ENCODE measurements around the gene HS6ST2.
"Not testable (repeated sequence)": the region's sequence is repeated elsewhere in the genome, so short reads cannot be mapped to it uniquely, and the experiment has no call there.

Gene HS6ST2

DNA sequence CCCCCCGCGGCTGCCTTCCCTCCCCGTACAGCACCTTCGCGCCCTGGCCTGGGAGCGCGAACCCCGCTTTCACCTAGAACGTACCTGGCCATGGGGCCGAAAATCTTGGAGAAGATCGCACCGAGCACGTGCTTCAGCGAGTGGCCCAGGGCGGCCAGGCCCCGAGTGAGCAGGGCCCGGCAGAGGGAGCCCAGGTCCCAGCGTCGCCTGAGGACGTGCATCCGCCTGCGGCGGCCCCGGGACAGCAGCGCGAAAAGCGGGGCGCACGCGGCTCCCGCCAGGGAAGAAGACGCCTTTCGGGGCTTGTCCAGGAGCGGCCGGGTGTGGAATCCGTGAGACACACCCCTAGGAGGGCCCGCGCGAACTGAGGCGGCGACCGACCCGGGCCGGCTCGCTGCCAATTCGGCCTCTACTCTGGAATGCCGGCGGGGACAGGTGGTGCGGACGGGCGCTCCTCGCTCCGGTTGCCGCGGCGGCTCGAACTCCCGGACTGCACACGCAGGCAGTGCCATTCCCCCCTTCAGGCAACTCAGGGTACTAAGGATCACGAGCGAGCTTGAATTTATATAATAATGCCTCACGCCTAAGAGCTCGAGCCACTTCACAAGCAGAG is at the start of gene HS6ST2:
TSS of gene HS6ST2 (minus strand) at position 539 of the 613 bp plus-strand sequence.
- DNase-seq, result no peak

DNA sequence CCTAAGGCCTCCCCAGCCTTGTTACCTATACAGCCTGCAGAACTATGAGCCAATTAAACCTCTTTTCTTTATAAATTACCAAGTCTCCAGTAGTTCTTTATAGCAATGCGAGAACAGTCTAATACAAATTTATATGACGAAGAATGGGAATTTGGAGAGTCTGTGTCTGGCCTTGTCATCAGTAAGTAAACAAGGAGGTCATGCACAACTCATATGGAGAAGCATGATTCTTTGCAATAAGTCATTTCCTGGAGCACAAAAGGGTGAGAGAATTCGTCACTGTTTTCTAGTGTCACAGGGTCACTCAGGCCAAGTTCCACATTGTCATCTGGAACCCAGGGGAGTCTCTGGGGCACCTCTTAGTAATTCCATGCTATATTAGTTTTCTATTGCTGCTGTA is 49.0 kb upstream of the HS6ST2 start:
- no peak for DNase-seq

DNA sequence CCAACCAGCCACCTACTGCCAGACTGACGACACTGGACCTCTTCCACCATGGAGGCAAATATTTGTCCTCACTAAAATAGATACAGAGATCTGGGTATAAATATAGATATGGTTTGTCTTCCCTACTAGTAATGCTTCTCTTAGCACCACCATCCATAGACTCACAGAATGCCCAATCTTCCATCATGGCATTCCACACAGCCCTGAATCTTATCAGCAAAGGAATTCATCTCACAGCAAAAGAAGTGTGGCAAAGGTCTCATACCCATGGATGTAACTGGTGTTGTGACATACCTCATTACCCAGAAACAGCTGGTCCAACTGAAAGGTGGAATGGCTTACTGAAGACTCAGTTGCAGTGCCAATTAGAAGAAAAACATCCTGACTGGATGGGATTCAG is 47.2 kb upstream of the HS6ST2 start:
- DNase-seq, result no peak

DNA sequence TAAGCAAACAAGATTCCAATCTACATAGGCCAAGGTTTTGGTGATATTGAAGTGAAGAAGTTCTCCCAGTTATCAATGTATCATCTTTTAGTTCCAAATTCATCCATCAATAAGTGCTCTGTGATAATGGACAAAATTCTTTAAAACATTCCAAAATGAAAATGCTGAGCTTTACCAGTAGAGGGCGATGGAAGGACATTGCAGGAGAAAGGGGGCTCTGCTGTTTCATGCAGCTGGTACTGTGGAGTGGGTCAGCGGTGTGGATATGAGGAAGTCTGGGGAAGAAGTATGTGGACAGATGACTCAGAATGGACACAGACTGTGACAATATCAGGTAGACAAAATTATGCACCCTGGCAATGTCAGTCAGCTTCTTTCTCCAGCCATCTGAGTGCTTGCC is 46.6 kb upstream of the HS6ST2 start:
- peak in 1 of 56 donors; percentile 0 for DNase-seq

DNA sequence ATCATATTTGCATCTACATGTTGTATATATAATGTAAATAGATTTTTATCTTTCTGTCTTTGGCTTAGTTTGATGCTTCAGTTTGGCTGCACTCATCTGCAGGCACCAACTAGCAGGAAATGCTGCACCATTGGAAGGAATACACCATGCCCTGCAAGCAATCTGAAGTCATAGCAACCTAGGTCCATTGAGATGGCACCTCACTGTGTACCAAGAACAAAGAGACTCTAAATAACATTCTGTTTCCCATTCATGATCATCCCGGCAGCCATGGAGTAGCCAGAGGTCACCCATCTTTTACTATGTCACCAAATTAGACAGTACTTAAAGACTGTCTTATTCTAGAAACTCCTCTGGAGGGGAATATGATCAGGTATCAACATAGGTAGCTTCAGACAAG is 40.8 kb upstream of the HS6ST2 start:
- DNase-seq, result no peak

DNA sequence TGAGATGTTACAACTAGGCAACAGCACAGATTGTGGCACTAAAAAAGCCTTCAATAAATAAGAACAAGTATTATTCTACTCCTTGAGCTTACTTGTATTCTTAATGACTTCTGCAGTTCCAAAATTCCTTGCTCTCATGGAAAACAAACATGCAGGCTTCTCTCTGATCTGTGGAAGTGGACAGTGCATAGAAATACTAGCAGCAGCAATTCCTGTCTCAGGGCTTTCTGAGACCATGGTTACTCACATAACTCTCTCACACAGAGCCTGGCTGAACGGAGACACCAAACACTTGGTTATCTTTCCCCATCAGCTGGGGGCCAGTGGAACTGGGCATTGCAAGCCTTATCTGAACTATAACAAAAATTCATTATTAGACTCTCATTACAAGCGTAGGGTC is 32.4 kb upstream of the HS6ST2 start:
- DNase-seq, result no peak

DNA sequence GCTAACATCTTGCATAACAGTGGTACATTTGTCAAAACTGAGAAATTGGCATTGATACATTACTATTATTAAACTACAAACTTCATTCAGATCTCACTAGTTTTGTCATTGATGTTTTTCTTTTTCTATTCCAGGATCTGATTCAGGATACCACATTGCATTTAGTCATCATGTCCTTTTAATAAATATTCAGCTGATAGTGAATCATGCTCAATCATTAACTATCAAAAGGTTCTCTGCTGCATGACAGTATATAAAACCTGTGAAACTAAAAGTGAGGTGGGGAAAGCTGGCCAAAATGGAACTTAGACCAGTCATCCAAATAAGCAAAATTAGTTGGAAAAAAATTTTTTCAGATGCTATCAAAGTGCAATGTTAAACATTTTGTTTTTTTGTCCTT is 28.1 kb upstream of the HS6ST2 start:
- DNase-seq, result no peak

DNA sequence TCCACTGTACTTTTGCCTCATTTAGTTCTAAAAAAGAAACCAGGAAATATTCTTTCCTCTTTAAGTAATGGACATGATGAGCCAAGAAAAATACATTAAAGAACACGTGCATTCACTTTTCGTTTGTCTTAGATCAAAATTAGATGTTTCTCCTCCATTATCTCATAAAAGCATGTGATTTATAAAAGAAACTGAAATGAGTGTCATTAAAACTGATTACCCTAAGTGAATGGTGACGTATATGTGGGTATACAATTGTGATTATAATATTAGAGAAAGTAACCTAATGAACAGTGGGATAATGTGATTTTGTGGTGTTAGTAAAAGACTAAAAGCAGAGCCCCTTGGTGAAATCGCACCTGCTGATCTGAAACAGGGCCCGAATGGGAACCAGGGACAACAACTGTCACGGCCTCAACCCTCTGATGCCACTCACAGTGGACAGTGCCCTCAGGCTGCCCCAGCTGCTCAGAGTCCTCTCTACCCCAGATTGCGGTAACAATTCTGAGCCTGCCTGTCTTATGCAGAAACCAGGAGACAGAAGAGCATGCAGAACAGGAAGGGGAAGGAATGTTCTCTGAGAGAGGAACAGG is 25.7 kb upstream of the HS6ST2 start:
- no peak for DNase-seq

DNA sequence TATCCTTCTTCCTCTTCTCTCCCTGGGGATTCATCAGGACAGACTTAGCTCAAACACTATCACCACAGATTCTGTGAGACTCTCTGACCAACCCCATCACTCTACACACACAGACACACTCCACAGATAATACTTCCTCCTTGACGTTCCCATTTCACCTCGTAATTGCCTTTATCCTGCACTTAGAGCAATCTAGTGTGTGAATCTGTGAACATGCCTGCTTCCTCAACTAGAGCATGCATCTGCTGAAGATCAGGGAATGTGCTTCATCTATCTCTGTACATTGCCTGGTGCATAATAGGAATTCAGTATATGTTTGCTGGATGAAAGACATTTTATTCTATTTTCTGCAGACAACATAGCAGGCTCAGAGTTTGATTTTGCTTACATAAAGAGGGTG is 25.1 kb upstream of the HS6ST2 start:
- no peak for DNase-seq

DNA sequence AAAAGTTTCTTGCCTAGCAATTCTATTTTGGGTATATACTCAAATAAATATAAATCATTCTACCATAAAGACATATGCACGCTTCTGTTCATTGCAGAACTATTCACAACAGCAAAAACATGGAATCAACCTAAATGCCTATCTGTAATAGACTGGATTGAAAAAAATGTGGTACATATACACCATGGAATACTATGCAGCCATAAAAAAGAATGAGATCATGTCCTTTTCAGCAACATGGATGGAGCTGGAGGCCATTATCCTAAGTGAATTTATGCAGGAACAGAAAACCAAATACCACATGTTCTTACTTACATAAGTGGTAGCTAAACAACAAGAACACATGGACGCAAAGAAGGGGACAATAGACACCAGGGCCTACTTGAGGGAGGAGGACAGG is 21.6 kb upstream of the HS6ST2 start:
- not testable (repeated sequence) for DNase-seq

DNA sequence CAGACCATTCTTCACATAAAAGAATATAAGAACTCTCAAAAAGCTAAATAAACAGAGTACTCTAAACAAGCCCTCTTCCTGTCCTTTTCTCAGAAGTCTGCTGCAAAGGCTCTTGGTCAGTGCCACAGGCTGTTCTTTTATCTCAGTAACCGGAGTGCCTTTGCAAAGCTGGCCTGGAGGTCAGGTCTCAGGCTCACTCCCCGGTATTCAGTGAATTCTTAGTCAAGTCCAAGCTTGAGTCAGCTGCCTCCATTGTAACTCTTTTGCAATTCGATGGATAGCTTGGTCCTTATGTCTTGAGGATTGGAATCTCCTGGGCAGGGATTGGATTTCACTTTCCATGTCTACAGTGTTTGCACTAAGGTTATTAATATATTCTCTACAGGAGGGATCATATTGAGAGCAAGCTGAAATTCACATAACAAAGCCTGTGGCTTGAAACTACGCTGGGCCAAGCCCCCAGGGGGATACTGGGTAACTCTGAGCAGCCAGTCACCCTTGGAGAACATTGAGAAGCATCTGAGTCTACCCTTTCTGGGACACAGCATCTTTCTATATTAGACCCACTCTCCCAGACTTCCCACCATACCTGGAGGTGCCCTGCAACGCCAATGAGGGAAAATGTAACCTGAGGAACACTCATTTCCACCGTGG is 10.0 kb upstream of the HS6ST2 start:
- DNase-seq, result no peak

DNA sequence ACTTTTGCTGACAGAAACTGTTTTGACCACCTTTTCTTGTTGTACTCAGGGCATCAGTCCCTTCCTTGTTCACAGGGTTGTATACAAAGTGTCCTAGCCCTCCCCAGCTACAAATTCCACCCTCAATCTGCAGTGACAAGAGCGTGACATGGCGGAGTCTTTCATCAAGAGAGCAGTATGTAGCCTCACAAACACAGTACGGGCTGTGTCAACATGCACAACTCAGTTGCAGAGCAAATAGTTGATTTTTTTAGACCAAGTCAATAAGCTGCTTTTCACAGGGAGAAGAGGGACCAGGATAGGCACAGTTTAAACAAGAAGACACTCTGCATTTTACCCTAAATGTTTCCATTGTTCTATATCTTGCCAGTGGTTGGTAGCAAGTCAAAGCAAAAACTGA is 8.6 kb upstream of the HS6ST2 start:
- no peak for DNase-seq

DNA sequence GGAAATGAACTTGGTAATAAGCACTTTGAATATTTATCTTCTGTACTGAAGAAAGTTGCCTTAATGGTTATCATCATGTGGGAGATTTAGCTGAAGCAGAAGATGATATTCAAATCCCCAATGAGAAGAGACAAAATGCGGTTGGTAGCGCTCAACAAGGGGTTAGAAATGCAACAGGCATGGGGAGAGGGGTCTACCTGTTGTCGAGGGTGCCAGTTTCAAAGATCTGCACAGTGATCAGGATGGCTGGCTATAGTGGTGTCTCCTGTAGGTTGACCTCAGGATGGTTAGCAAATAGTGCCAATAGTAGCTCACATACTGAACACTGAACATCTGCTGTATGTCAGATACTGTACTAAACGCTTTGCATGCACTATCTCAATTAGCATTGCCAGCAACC is 7.0 kb upstream of the HS6ST2 start:
- DNase-seq, result no peak

DNA sequence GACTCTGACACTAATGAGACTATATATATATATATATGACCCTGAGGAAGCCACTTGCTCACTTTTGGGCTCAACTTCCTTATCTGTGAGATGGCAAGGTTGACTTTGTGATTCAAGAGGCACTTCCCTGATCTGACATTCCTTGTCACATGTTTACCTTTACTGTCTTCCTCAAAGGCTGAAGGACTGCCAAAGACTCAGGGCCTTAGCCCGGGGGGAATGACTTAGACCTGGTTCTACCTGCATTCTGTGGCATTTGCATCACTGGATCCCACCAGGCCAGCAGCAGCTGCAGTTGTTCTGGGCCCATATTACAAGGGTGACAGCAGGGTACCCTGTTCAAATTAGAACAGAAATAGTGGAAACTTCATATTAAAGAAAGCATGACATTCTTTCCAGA is 3.1 kb upstream of the HS6ST2 start:
- no peak for DNase-seq

DNA sequence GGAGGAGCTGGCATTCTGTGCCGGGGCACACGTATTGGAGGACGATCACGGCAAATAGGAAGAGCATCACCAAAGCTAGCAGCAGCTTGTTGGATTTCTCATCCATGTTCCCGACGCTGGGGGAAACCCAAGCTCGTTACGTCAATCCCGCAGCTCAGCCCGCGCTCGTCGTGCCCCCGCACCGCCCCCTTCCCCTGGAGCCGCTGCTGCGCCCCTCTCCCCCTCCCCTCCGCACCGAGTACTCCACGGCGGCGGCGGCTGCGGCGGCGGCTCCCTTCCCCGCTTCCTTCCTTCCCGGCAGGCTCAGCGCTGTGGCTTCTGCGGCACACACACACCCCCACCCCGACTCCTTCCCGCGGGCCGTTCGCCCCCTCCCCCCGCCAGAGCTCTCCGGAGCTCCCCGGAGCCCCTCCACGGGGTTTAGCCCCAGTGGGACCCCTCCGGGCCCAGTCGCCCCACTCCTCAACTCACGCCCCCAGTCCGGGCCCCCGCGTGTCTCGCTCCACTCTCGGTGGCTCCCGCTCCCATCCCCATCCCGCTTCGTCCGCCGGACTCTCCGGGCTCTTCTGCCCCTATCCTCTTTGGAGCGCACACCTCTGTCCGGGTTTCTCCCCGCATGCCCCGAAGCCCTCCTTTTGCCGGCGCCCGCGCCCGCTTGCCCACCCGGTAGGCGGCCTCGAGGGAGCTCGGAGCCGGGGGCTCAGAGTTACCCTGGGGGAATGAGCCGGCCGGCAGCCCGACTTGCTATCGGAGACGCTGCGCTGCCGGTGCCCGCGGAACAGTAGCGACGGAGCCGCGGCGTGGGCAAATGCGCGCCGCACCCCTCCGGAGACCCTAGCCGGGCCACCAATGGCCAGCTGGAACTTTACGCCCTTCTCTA is 978 bp downstream of the HS6ST2 start:
- peak in 17 of 56 donors; percentile 1 to 28 (median 5) for DNase-seq

DNA sequence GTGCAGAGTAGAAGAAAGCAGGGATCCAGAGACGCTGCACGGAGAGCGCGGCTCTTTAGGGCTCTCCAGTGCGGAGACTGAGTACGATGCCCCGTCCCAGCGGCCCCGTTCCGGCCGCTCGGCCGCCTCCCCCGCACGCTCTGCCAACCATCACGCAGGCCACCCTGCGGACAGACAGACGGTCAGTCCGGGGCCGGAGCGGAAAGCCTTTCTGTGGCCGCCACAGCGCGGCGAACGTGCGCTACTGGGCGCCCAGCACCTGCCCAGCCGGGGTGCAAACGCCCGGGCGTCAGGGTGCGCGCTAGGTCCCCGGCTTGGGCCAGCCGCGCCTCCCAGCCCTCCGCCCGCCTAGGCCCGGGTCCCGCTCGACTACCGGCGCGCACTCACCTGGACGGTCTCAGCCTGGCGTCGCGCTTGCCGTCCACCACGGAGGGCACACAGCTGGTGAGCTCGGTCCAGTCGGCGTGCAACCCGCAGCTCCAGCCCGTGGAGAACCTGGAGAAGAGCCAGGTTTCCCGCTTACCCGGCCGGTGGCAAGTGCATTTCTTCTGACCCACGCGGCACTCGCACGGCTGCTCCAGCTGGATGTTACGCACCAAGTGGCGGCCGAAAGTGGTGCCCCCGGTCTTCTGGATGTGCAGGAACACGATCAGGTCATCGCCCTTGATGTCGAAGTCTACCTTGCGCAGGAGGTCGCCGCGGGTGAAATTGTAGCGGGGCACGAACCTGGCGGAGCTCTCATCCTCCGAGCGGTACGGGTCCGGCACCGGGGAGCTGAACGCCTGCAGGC is 1.8 kb downstream of the HS6ST2 start:
- DNase-seq, result no peak

DNA sequence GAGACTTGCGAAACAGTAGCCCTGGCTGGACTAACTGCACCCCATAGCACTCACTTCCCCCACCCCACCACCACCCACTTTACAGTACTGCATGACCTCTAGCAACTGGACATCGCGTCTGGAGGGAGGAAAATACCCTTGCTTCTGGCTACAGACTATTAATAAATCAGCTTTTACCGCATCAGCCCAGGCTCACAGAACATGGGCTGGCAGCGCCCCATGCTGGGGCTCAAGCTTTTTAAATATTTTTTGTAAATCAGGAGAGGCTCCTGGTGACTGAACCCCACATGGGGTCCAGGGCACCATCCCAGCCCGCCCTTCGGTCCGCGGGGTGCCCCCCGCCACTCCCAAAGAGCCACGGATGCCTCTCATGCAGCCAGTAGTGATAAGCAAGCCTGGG is 2.7 kb downstream of the HS6ST2 start:
- DNase-seq, result peak in 8 of 56 donors; percentile 1 to 15 (median 5)

DNA sequence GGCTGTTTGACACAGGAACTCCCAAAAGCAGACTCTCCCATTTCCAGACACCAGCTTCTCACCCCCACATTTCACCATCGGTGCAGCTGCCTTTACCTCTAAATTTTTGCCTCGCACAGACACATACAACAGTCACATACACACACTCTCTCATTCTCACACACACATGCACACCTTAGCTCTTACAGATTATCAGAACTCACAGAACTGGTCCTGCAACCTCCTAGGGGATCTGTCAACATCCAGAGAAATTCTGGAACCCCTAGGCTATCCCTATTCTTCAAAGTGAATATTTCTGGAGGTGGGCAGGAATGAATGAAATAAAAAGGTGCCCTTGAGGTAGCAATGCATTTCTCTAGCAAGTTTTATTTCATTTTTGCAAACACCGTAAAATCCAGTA is 4.1 kb downstream of the HS6ST2 start:
- DNase-seq, result no peak

DNA sequence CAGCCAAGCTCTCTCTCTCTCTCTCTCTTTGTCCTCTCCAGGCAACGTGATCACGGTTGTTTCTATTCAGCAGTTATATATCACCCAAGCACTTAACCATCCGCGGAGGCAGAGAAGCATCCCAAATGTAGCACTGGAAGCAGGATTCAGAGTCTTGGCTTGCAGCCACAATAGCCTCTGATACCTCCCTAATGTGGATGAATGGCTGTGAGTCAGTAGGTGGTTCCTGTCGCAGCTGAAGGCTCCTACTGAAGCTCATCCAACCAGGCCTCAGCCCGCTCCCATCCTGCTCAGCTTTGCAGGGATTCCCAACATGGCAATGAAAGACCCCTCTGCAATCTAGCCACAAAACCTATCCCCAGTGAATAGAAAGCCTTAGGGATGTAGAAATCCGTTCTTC is 5.1 kb downstream of the HS6ST2 start:
- DNase-seq, result peak in 6 of 56 donors; percentile 0 to 36 (median 3)

DNA sequence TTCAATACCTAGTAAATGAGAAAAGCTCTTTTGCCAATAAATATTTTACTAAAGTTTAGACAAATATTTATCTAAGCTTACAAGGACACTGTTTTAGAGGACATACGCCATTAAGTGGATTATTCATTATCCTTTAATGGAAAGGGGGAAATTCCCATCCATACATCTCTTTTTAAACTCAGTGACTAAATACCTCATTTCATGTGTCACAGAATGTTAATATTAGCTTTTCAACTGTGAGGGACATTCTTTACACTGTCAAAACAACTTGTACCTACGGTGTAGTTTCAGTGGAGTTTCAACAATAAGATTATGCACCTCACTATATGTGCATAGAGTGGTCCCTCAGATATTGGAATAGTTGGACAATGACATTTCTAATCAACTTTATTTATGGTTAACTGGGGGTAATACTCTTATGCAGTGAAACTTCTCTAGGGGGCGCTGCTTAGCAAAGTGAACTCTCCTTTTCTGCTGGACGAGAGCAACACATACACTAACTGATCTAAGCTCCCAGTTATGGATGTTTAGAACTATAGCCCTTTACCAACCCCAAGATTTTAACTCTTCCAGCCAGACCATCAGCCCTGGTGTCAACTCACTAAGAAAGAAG is 9.7 kb downstream of the HS6ST2 start:
- DNase-seq, result no peak

Measured in amygdala (tissue), 56 donors.